ENCODE results near the gene CHRM4. TPM values are rescaled to one million over a fixed set of nuclear protein-coding genes. Genes with fewer than 3 reads are reported as not detected.

Gene CHRM4
- total RNA-seq, 2 donors from 2014 or later = not detected

DNA sequence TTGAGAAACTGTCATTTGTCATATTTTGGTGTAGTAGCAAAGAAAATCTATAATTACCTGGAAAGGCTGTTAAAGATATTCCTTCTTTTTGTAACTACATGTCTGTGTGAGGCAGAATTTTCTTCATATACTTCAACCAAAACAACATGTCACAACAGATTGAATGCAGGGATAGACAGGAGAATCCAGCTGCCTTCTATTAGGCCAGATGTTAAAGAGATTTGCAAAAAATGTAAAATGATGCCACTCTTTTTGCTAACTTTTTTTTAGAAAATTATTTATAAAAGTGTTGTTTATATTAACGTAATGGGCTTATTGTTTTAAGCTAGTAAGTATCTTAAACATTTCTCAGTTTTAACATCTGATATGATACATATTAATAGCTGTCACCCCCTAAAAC lies 31.6 kb downstream of the CHRM4 start:
- Histone ChIP-seq H3K36me3 (replicated peaks in 1 of 2; ENCODE audit: insufficient read depth in 1 of 2, low read depth in 2 of 2) (no peaks in the 10 kb centered on the region), H3K4me1 (peaks cover 60% of the 10 kb centered on the region), H3K9me3 (no peaks in the 10 kb centered on the region), H3K4me3 (no peak overlapping the region), H3K27ac (no peak overlapping the region), H3K27me3 (no peaks in the 10 kb centered on the region)
- intact Hi-C loops (cut with DNase I) = no loop called here
- DNase-seq (no peak), ATAC-seq (no peak)
- no peak for TF ChIP-seq POLR2A (IDR thresholded peaks at IDR 0.05)
- TF ChIP-seq, protein P1, sequence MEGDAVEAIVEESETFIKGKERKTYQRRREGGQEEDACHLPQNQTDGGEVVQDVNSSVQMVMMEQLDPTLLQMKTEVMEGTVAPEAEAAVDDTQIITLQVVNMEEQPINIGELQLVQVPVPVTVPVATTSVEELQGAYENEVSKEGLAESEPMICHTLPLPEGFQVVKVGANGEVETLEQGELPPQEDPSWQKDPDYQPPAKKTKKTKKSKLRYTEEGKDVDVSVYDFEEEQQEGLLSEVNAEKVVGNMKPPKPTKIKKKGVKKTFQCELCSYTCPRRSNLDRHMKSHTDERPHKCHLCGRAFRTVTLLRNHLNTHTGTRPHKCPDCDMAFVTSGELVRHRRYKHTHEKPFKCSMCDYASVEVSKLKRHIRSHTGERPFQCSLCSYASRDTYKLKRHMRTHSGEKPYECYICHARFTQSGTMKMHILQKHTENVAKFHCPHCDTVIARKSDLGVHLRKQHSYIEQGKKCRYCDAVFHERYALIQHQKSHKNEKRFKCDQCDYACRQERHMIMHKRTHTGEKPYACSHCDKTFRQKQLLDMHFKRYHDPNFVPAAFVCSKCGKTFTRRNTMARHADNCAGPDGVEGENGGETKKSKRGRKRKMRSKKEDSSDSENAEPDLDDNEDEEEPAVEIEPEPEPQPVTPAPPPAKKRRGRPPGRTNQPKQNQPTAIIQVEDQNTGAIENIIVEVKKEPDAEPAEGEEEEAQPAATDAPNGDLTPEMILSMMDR (IDR thresholded peaks at IDR 0.05) = no peak
- 77 to 78% methylated on average over 1 of the region's 1 CpG for WGBS, 2 donors

DNA sequence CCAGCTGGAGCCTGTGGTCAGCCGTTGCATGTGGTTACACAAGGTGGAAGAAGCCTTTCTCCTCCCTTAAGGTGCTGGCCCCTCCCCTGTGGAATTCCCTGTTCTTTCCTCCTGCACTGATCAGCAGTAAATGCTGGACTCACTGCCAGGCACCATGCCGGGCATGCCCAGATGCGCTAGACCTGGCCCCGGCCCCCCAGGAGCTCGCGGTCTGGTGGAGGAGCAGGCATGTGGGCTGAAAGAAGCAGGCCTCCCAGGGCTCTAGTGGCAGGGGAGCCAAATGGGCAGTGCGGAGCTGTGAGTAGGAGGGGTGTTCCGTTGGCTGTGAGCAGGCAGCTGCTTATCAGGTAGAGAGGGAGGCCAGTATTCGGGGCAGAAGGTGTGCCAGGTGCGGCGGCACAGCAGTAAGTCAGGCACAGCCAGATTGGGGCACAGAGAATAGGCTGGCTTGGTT lies 34.1 kb downstream of the CHRM4 start:
- H3K9me3 ChIP-seq = no peaks in the 10 kb centered on the region
- intact Hi-C loops (cut with DNase I) = no loop called here
- peak; percentile 88 for ATAC-seq
- peaks cover 55% of the 10 kb centered on the region for H3K4me1 ChIP-seq
- no peak overlapping the region for H3K4me3 ChIP-seq
- 22 to 38% methylated on average over 2 to 11 of the region's 11 CpGs for WGBS, 2 donors
- no peaks in the 10 kb centered on the region for H3K27me3 ChIP-seq
- peak; percentile 81 to 91 (median 90) for DNase-seq
- H3K27ac ChIP-seq = peak overlapping the region; percentile 67 to 69 (median 68)
- TF ChIP-seq, protein P1 (IDR thresholded peaks at IDR 0.05) = peak in 1 of 7 experiments; percentile 9
- TF ChIP-seq POLR2A (IDR thresholded peaks at IDR 0.05) = peak; percentile 27 to 61 (median 55)
- H3K36me3 ChIP-seq (replicated peaks in 1 of 2; ENCODE audit: insufficient read depth in 1 of 2, low read depth in 2 of 2) = no peaks in the 10 kb centered on the region

GRCh38 chr11:46356924-46357482 lies 34.6 kb downstream of the CHRM4 start:
- intact Hi-C loops (cut with DNase I) = no loop called here
- 59 to 90% methylated on average over 7 of the region's 7 CpGs for WGBS, 2 donors
- no peaks in the 10 kb centered on the region for H3K9me3 ChIP-seq
- peak overlapping the region; percentile 67 to 69 (median 68) for H3K27ac ChIP-seq
- no peak overlapping the region for H3K4me3 ChIP-seq
- no peaks in the 10 kb centered on the region for H3K36me3 ChIP-seq (replicated peaks in 1 of 2; ENCODE audit: insufficient read depth in 1 of 2, low read depth in 2 of 2)
- DNase-seq (no peak), ATAC-seq (no peak)
- H3K4me1 ChIP-seq = peaks cover 55% of the 10 kb centered on the region
- no peaks in the 10 kb centered on the region for H3K27me3 ChIP-seq
- TF ChIP-seq, protein P1 (IDR thresholded peaks at IDR 0.05) = no peak
- no peak for TF ChIP-seq POLR2A (IDR thresholded peaks at IDR 0.05)

GRCh38 chr11:46353698-46354097 lies 37.9 kb downstream of the CHRM4 start:
- H3K4me1 ChIP-seq = peaks cover 73% of the 10 kb centered on the region
- no peaks in the 10 kb centered on the region for H3K9me3 ChIP-seq
- H3K27ac ChIP-seq = peak overlapping the region in 3 of 4 donors; percentile 5 to 84 (median 66)
- intact Hi-C loops (cut with DNase I) = no loop called here
- DNase-seq (peak in 1 of 4 donors; percentile 25), ATAC-seq (no peak)
- H3K36me3 ChIP-seq (replicated peaks in 1 of 2; ENCODE audit: insufficient read depth in 1 of 2, low read depth in 2 of 2) = no peaks in the 10 kb centered on the region
- no peaks in the 10 kb centered on the region for H3K27me3 ChIP-seq
- WGBS, 2 donors = 50 to 59% methylated on average over 2 to 9 of the region's 9 CpGs
- no peak for TF ChIP-seq POLR2A (IDR thresholded peaks at IDR 0.05)
- TF ChIP-seq, protein P1 (IDR thresholded peaks at IDR 0.05) = no peak
- no peak overlapping the region for H3K4me3 ChIP-seq

Data from body of pancreas (tissue), 4 donors.